Lower leg skin (tissue), 3 donors: ENCODE results near the gene RCAN3.

ENCODE experiments used
- POLR2A ChIP-seq, 2 donors: fragments of 450-650 bp; IDR thresholded peaks; one replicate each; pipeline ENCODE4 v1.6.1; 2016 to 2017; ENCODE audit warnings: antibody characterized with exemption in 2 of 2, mild to moderate bottlenecking in 1 of 2, moderate library complexity in 1 of 2
- TF ChIP-seq, protein P1 (sequence below), 3 donors: fragments of 450-650 bp; IDR thresholded peaks; one replicate each; pipeline ENCODE4 v1.5.1; 2016; ENCODE audit warnings: antibody characterized with exemption in 3 of 3, mild to moderate bottlenecking in 3 of 3, moderate library complexity in 2 of 3

DNA sequence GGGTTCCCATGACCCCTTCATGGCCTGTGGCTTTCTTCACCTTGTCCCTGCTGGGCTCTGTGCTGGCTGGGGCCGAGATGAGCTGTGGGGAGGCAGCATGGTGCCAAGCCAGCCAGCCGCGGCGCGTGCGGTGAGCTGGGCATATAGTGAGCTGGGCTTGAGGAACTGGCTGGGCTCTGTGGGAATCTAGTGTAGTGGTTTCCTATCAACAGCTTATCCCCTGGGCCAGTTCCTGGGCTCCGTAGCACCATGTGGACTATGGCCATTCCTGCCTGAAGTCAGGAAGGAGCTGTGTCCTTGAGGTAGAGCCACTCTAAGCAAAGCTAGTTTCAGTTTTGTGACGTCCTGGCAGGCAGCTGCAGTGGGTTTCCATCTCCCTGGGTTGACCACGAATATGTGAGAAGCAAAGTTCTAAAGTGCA, 55.1 kb downstream of the RCAN3 start:
- TF ChIP-seq, protein P1, sequence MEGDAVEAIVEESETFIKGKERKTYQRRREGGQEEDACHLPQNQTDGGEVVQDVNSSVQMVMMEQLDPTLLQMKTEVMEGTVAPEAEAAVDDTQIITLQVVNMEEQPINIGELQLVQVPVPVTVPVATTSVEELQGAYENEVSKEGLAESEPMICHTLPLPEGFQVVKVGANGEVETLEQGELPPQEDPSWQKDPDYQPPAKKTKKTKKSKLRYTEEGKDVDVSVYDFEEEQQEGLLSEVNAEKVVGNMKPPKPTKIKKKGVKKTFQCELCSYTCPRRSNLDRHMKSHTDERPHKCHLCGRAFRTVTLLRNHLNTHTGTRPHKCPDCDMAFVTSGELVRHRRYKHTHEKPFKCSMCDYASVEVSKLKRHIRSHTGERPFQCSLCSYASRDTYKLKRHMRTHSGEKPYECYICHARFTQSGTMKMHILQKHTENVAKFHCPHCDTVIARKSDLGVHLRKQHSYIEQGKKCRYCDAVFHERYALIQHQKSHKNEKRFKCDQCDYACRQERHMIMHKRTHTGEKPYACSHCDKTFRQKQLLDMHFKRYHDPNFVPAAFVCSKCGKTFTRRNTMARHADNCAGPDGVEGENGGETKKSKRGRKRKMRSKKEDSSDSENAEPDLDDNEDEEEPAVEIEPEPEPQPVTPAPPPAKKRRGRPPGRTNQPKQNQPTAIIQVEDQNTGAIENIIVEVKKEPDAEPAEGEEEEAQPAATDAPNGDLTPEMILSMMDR (IDR thresholded peaks at IDR 0.05): no peak
- no peak for TF ChIP-seq POLR2A (IDR thresholded peaks at IDR 0.05)
